NCI-H526 treated with DMSO at 0.1 percent for 48 hours (cell line): ENCODE measurements around the gene HELZ.

Source experiments
- DNase-seq: peaks from one replicate; lab custom pipeline; 2025; lab: John Stamatoyannopoulos, UW

The HELZ gene

DNA sequence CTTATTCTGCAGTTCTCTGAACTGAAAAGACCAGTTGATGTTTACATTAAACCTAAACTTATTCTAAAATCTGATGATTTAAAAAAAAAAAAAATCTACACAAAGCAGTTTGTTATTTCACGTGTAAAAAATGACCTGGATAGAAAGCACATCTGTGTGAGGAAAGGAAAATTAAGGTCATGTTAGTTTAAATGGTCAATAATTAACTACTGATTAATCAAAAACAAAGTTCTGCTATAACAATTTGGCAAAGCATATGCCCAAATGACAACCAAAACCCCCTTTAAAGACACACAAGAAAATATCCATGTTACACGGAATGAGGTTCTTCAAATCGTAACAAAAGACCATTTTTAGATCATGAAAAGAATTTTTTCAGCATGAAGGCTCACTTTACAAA is 170.2 kb downstream of the HELZ start:
- DNase-seq: no peak

DNA sequence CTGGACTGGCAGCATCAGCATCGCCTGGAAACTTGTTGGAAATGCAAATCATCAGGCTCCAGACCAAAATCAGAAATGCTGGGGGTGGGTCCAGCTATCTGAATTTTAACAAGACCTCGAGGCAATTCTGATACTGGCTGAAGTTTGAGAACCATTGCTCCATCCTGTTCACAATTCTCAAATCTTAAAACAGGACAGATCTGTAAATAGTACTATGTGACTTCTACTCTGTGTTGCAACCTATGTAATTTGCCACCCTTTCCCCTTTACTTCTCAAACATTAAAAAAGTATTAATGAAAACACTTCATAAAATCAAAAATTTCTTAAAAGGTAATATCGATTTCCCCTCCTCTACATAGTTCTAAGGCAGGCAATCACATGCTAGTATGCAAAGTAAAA is 172.1 kb downstream of the HELZ start:
- DNase-seq: no peak

DNA sequence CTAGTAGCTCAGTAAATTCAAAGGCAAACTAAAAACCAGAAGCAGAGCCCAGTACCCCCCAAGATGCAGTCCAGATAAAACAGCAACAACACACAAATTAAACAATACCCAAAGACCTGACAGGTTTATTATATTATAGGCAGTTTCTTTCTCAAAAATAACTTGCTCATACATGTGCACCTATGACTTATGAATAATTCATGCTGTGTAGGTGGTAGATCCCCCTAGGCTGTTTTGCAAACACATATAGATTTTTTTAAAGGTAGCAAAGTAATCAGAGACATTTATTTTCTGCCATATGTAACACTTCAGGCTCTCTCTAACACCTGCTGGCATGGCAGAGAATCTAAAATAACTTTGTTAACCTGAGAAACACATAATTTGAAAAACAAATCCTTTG is 173.4 kb downstream of the HELZ start:
- no peak for DNase-seq

DNA sequence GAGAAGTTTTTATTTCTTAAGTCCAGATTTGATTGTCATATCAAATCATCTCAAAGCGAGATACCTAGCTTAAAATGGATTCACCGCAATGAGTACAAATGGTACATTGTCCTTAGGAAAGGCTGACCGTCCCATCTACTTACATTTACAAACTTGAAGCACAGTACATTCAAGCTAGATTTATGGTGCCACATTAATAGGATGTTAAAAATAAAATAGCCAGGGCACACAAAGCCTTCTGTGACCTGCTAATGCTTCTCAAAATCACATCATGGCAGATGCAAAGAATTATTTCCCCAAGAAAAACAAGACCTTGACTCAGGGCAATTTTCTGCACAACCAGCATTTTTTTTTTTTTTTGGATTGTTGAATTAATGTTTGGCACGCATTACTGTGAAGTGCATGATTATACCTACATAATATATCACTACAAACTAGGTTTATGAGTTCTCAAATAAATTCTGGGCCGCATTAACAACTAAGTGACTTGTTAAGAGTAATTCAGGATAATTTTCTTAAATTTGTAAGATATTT is 175.3 kb downstream of the HELZ start:
- DNase-seq: no peak

DNA sequence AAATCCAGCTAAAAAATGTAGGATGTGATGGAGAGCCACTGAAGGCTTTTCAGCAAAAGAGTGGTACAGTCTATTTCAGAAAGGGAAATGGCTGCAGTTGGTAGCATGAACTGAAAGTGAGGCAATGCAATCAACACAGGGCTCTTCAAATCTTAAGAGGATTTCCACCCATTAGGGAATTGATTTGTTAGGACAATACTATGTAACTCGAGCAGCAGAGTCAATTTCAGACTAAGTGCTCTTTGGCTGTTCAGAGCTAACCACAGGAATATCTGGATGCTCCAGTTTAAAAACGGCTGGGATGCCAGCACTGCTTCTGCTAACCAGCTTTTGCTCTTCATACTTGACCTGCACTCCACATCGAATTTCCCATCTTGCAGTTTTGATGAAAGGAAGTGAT is 176.0 kb downstream of the HELZ start:
- no peak for DNase-seq

DNA sequence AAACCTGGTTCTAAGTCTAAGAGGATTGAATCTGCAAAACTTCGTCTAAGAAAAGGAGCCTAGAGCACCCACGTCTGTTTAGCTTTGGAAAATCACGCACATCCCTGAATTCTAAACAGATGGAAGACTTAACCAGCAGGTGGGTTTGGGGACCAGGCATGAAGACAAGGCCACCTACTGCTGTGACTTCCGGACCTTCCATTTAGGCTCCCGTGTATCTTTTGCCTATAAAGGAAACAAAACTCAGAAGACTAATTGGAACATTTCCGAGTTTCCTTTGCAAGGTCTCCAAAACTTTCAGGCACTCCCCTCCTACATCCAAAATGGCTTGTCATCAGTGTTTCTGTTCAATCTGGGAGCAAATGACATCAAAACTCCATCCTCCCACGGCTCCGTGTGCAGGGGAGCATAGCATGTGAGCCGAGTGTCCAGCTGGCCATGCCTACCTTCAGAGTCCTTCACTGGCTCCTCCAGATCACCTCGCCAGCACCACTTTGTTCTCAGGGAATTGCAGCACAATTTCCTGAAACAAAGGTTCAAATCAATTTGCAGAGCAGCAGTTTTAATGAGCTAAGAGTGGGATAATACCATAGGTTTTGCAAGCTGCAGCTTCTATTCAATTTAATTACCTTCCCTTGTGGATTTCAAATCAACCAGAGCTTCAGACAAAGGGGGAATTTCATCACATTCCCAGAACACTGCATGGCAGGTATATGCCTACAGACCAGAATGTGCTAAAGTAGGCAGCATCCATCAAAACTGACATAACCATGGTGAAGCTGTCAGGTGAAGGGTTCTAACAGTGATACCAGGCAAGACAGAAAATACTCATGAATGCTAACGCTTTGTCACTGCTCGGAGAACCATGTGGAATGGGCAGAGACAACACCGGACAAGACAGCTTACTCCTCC is 177.2 kb downstream of the HELZ start:
- DNase-seq: no peak

DNA sequence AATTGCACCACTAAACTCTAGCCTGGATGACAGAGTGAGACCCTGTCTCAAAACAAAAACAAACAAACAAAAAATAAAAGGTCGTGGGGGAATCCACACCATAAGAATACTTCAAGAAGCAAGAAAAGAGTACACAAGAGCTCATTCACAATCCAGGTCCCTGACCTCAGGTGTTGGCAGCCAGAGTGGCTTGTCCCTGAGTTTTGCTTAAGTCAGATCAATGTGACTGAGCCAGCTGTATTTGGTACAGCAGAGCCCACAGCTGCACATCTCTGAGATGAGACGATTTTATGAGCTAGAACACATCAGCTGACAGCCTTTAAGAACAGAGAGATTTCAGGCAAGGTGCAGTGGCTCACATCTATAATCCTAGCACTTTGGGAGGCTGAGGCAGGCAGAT is 178.3 kb downstream of the HELZ start:
- DNase-seq: no peak

DNA sequence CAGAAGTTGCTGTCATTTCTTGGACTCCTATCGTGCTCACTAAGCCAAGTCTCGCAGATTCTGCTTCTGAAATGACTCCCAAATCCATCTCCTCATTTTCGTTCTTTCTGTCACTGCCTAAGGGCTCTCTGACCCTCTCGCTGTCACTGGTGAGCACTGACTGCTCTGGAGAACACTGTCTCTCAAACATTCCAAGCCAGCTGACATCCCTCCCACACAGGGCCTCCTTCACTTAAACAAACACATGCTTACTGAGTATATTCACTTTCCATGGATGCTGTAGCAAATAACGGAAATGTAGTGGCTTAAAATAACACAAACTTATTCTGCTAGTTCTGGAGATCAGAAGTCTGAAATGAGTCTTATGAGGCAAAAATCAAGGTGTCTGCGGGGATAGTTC is 181.9 kb downstream of the HELZ start:
- DNase-seq: no peak

DNA sequence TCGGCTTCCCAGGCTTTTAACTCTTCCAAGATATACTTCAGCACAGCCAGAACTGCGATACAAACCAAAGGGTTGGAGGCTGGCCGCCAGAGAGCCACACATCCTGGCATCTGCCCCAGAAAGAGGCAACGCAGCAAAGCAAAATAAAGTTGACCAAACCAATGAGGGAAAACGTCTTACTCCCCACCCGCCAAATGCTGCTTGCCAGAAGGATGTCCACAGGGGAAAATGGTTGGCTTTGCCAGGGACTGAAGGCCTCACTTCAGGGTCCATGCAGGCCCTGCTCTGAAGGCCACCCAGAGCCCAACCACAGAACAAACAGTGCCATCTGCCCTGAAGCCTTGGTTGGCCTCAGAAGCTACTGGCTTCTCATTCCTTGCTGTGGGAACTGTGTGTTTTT is 185.6 kb downstream of the HELZ start:
- DNase-seq: no peak

DNA sequence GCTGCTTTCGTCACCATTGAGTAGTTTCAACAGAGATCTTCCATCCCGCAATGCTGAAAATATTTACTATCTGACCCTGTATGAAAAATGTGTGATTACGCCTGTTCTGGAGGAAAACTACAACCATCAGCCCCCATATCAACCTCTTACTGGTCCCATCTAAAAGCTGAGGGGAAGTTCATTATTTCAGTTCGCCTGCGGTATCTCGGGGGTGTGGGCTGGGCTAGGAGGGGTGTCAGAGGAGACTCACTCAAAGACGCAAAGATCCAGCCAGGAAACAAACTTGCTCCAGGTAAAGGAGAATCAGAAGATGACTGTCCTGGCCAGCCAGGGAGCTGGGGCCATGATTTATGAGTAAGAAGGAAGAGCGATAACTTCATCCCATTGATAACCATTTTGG is 187.0 kb downstream of the HELZ start:
- no peak for DNase-seq

DNA sequence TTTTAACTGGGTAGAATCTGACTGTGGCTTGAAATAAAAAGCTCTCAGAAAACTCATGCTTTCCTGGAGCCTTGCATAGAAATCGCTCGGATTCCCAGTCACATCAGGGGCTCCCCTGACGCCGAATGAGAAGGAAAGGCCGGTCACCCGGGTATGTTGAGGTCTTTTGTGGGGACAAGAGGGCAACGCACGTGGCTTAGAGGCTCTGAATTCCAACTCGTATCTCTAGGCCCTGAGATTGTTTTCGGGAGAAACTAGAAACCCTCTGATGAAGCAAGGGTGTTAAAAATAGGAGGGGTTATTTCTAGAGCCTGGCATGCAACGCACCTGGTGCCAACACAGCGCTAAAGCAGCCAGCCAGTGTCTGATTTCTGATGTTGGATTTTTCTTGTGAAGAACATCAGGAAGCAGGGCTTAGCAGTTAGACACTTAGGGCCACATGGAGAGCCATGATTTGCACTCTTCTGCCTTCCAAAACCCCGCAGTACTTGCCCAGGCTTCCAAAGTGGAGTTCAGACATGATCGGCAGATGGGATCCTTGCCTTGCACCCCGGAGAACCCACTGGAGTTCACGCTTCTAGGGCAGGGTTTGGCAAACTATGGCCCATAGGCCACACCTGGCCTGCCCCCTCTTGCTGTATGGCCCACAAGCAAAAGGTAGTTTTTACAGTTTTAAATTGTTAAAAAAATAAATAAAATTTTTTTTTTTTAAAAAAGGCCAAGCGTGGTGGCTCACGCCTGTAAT is 188.1 kb downstream of the HELZ start:
- DNase-seq: no peak

DNA sequence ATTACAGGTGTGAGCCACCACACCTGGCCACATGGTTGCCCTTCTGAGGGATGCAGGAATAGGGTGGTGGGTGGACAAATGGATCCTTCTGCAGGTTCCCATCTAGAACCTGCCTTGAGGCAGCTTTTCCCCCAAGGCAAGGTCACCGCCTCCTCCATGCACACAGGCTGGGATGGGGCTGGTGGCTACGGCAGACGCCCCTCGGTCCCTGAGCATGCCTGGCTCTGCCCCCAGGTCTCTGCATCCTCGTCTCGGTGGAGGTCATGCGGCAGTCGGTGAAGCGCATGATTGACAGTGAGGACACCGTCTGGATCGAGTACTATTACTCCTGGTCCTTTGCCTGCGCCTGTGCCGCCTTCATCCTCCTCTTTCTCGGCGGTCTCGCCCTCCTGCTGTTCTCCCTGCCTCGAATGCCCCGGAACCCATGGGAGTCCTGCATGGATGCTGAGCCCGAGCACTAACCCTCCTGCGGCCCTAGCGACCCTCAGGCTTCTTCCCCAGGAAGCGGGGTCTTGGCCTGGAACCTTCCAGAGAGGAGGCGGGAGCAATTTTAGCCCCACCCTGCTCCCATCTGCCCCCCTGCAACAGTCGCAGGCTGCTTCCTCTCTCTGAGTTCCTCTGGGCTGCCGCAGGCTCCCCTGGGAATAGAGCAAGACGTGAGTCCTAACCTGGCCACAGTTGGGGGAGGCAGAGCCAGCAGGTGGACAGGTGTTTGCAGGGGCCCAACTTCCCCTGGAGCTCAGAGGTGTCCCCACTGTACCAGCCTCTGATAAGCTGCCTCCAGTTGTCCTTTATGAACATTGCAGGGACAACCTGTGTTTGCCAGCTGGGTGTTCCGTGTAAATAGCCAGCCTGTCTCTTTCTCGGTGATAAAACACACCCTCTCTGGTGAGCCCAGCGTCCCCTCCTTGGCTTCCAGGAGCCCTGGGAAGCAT is 188.9 kb downstream of the HELZ start:
- DNase-seq: no peak

DNA sequence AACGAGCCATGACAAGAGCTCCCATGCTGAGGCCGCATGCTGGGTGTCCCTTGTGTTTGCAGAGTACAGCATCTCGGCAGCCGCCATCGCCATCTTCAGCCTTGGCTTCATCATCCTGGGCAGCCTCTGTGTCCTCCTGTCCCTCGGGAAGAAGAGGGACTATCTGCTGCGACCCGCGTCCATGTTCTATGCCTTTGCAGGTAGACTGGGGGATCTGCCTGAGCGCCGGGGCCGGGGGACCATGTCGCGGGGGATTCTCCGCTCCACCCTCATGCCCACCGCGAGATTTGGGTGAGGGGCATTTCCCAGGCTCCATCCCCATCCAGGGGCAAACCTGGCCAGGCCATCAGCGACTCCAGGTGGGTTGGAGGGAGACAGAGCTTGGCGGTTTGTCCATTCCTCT is 190.0 kb downstream of the HELZ start:
- DNase-seq: no peak

DNA sequence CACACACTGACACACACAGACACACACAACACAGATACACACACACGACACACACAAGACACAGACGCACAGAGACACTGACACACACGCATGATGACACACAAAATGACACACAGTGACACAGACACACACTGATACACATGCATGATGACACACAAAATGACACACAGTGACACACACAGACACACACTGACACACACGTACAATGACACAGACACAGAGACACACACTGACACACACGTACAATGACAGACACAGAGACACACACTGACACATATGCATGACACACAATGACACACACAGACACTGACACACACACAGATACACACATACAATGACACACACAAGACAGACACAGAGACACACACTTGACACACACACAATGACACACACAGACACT is 190.4 kb downstream of the HELZ start:
- no peak for DNase-seq

DNA sequence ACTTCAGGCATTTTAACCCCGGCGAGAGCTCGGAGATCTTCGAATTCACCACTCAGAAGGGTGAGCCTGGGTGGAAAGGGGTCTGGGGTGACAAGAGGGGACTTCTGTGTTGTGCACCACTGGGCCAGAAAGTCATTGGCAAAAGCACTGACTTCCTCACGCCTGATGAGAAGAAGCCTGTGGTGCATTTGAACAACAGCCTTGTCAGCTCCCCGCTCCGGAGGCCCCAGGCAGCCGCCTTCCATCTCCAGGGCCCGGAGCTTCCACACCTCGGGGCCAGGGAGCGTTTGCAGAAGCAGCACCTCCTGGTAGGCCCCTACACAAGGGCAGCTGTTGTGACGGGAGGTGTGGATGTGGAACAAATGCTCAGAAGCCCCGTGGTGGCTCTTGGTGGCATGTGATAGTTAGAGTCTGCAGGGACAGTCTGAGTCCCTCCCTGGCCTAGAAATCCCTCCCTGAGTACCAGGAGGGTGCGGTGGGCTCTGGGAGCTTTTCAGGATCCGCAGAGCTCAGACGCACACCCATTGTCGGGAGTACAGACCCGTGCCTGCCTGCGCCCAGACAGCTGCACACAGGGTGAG is 190.9 kb downstream of the HELZ start:
- DNase-seq: no peak

DNA sequence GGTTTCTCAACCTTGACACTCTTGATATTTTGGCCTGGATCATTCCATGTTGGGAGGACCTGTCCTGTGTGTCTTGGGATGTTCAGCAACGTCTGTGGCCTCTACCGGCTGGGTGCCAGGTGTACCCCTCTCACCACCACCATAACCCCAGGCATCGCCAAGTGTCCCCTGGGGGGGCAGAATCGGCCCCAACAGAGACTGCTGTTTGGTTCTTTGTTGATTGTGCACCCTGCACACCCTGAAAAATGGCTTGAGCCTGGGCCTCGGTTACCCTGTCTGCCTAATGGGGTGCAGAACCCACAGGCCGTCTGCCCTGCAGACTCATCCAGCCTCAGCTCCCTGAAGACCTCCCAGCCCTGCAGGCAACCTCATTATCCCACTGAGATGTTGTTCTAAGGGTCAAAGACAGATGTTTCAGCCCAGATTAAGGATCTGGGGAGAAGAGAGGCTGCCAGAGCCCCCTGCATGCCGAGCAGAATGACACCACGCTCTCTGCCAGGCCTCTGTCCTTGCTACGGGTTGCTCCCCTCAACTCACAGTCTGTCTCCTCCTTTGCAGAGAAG is 191.5 kb downstream of the HELZ start:
- no peak for DNase-seq

DNA sequence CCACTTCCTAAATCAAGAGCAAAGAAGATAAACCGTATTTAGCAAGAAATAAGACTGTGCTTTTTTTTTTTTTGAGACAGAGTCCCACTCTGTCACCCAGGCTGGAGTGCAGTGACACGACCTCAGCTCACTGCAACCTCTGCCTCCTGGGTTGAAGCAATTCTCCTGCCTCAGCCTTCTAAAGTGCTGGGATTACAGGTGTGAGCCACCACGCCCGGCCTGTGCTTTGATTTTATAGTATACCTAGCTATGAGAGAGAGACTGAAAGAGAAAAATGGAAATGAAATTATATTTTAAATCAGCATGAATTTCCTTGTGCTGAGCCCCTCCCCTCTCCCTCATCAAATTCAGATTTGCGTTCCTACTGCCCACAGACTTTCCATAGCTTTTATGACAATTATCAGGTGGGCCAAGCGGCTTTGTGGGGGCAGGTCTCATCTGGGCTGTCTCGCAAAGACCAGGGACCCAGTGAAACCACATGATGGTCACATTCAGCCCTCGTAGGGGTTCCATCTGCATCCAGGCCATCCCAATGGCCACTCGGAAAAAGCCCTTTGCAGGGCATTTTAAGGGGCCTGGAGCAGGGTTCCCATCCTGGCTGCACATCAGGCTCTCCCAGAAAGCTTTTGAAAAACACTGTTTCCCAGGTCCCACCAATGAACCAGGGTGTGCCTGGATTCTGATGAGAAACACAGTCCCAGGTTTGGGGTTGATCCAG is 192.1 kb downstream of the HELZ start:
- no peak for DNase-seq

DNA sequence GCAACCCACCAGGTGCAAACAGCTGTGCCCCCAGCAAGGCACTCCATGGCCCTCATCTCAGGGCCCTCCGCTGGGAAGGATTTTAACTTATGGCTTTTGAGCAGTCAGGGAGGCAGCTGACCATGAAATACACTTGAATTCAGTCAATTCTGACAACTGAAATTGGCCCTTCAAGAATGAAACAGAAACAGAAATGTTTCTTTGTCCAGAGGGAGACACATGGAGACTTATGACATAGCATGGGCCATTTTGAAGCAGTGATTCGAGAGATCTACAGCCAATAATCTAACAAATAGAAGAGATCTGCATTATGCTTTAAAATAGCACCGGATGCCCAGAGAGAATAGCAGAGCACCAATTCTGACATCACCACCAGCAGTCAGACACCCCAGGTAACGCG is 193.2 kb downstream of the HELZ start:
- no peak for DNase-seq

DNA sequence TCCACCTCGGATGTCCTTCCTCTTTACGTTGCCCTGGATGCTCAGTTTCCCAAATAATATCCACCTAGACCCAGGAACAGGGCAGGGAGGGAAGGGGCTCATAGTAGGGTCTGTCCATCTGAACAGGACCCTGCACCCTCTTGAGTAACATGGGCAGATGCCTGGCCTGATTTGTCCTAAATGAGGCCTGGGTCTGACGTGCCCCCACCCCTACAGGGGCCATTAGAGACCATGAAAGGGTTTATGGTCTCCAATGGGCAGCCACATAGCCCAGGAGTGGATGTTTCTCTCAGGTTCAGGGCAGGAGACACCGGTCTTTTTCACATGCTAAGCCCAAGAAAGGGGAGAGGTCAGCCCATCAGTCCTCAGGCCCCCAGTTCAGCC is 193.8 kb downstream of the HELZ start:
- DNase-seq: no peak

DNA sequence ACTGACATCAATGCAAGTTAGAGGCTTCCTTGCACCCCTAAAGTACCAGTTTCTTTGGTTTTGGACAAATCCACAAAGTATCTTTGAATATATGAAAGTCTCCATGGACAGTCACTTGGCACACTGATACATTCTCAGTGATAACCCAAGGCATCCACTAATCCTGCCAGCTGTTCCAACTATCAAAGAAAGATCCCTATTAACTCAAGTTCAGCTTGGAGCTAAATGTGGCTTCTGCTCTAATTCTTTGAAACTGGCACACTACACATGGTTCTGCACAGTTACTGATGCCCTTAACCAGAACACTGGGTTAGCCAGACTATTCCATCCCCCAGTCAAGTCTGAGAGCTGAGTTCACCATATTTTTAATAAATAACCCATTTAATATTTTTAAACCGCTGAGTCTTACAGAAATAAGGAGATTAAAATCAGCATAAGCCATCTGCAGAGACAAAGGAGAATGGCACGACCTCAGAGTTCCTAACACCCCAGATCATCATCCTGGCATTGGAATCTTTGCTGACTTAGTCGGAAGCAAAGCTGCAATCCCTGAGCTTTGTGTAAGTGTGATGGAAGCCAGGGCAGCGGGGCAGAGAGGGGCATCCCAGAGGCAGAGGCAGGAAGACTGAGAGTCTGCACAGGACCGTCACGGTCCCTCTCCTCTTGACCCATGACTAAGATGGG is 194.4 kb downstream of the HELZ start:
- no peak for DNase-seq
